NCI-H345 (cell line): ENCODE data around the gene HOXA6.

Experiments used
- DNase-seq: peaks from one replicate; lab custom pipeline; 2025; lab: John Stamatoyannopoulos, UW

The HOXA6 gene

GRCh38 chr7:27184337-27185012 is 36.9 kb upstream of the HOXA6 start:
- DNase-seq: no peak

DNA sequence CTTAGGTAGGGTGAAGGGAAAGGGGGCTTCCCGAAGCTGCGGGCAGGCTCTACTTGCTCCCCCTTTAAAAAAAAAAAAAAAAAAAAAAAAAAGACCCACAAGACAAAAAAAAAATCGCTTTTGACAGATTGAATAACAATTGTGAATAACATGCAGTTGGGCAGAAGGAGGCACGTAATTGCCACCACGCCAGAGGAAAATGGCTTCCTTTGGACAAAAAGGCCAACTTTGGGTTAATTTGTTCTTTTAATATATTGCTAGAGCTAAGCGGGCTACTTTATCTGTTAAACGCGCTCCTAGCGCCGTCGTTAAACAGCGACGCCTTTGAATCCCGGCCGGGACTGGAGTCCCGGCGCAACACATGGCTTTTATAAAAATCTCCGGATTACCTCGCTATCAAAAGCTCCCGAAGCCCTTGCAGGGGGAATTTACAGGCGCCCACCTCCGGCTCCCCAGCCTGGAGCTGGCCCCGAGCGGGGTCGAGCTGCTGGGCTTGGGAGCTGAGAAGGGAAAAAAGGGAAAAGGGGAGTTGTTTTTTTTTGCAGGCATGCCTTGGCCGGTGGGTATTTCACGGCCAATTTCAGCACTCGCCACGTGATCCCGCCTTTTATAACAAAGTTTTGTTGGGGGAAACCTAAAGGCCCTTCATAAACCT is 36.2 kb upstream of the HOXA6 start:
- no peak for DNase-seq

GRCh38 chr7:27182861-27183681 is 35.5 kb upstream of the HOXA6 start:
- no peak for DNase-seq

DNA sequence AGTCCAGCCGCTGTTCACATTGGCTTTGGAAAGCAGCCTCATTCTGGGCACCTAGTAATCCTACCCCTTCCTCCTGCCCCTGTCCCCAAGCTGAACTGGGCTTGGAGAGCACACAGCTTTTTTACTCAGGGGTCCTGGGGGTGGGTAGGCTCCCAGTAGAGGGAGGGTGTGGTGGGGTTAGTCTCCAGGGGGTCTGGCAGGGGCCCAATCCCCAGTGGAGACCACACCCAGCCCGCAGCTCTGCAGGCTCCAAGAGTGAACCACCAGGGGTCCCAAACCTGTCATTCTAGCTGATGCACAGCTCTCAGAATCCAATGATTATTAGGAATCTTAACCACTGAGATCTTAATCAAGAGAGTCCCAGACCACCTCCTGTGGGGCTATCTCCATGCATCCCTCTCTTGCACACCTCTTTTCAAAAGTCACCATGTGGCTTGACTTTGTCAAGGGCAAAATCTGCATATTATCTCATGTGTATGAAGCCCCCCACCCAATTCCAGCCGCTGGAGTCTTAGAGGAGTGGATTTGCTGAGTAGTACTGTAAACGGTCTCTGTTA is 34.8 kb upstream of the HOXA6 start:
- no peak for DNase-seq

DNA sequence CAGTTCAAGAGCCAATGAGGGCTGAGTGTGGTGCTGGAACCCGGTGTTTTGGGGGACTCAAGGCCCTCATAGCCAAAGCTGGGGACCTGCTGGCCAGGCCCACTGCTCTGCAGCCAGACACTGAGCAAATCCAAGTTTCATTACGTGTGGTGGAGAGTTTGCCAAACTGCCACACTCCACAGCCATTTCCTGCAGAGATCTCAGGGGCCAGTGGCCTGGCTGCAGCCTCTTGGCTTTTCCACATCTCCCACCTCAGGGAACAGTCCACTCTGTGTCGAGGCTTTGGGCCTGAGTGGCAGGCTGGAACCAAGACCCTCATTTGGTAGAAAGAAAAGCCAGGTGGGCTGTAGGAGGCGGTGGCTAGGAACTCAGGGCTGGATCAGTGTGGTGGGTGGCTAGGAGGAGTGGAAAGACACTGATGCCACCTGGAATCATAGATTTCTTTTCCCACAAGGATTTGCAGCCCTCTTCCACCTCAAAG is 34.3 kb upstream of the HOXA6 start:
- DNase-seq: no peak

DNA sequence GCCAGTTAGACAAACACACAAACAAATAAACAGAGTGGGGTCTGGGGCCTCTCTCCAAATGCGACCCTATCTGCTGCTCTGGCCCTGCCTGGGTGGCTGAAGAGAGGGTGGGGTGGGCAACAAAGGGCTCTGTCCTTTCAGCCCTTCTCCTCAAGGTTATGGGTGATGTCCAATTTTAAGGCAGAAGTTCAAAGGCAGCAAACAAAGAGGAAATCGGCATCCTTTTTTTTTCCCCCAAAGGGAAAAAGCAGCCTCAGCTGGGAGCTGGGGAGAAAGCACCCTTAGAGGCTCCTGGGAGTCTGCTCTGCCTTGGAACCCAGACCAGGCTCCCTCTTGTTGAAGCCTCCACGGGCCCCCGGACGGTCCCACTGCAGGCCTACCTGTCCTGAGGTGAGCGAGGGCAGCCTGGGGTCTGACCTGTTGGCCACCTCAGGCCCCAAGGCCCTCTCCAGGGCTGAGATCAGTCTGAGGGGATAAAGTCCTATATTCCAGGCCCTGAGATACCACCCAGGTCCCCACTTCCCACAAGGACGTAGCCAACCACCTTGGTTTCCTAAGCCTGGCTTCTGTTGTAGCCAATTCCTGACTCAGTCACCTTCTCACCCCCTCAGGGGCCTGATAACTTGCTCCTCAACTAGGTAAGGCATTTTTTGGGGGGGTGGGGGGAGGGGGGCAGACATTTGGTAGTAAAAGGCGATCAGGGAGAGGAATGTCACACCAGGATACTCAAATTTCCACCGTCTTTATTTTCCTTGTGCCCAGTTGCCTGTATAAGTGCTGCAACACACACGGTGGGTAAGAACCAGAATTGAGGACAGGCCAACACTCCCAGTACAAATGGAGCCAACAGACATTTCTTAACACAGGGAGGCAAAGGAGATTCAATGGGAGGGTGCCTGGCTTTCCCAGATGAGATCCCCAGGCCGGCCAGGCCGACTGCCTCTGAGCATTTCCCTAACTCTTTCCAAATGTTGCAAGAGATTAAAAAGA is 33.2 kb upstream of the HOXA6 start:
- DNase-seq: no peak

DNA sequence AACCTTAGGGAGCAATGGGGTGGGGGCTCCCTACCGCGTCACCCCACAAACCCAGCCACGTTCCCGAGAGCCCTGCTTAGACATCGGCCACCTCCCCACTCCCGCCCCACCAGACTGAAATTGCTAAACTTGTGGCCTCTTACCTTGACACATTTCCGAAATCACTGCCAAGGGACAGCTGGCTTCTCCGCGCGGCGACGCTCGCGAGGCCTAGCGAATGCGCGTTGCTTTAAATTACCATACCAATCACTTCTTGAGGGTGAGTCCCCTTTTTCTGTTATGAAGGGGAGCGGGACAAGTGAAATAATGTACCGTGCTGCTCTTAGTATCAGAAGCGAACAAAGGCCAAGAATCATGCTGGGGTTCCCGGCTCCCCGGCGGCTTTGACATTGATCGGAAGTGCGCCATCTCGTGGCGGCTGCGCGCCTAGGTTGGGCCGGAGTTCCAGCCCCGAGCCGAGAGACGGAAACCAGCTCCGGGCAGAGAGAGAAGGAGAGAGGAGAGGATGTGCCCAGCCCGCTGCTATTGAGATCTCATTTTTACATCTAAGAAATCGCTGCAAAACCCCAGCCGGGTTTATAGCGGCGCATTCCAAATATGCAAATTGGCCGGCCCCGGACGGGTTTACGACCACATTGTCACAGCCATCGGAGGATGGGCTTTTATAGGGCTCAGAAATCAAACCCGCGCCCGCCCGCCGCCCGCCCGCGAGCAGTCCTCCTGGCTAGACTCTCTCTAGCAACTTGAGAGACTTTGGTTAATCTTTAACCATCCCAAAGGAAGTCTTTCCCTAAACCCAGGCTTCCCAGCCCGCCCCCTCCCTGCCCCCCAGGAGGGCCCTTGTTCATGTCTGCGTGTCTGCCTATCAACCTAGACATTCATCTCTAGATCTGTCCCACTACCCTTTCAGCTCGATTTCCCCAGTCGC is 32.2 kb upstream of the HOXA6 start:
- DNase-seq: no peak

- no peak for DNase-seq
These were observed 31.5 kb upstream of the HOXA6 start for GRCh38 chr7:27179030-27179429.

GRCh38 chr7:27178366-27178765 is 30.8 kb upstream of the HOXA6 start:
- DNase-seq: no peak

DNA sequence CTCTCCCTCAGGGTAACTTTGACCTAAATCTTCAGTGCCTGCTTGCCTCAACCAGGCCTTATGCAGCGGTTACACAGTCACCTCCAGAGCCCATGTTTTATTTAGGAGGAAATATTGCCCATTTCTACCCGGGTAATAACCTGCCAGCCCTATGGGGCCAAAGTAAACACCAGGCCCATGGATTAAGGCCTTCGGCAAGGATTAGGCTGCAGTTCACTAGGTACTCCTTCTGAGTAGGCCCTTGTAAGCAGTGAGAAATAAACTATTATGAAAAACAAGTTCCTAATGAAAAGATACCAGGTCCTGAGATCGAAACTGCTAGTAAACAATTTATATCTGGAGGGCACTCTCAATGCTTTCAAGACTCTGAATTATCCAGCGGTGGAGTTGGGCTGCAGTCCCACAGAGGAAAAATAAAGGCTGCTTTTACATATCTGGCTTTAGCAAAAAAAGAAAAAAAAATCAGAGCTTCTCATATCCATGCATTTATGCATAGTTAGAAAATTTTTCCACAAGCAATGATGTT is 30.3 kb upstream of the HOXA6 start:
- DNase-seq: no peak

DNA sequence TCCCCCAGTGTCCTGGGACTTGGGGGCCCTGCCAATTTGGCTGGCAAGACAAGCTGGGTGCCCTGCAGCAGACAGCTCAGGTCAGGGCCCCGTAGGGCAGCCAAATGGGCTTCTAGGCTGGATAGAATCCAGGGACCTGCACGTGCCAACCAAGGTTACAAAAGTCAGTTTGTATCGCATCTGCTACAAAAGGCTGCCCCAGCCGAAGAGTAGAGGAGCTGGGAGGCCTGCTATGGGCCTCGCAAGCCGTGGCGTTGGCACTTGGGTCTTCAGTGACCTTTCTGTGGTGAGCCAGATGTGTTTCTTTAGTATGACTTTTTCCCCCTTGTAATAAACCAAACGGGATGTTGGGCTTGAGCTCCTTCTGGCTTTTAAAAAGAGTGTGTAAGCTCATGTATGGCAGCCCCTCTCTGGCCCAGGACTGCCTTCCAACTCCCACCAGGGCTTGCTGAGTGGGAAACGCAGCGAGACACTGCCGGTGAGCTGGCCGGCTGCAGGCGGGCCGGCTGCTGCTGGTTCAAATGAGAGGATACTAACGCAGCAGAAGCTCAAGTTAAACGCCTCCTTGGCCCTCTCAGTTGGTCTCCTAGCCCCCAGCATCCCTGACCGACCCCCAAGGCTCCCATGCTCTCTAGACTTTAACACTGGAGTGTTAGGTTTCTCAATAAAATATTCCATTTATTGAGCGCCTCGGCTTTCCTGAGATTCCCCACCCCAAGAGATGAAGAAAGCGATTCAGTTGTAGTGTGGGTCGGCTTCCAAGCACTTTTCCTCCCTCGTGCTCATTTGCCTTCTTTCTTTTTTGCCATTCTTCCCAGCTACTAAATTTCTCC is 29.6 kb upstream of the HOXA6 start:
- DNase-seq: no peak

DNA sequence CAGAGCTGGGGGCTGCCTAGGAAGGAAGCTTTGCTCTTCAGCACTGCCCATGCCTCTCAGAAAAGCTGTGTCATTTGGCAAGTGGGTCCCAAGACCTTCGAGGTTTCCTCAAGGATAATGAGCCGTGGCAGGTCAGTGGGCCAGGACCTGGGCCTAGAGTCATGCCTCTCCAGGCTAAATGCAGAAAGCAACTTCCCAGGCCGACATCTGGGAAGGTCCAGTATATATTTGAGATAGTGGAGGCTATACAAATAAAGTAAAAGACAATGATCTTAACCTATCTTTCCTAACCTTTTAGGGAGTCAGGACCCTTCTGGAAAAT is 28.9 kb upstream of the HOXA6 start:
- DNase-seq: no peak

DNA sequence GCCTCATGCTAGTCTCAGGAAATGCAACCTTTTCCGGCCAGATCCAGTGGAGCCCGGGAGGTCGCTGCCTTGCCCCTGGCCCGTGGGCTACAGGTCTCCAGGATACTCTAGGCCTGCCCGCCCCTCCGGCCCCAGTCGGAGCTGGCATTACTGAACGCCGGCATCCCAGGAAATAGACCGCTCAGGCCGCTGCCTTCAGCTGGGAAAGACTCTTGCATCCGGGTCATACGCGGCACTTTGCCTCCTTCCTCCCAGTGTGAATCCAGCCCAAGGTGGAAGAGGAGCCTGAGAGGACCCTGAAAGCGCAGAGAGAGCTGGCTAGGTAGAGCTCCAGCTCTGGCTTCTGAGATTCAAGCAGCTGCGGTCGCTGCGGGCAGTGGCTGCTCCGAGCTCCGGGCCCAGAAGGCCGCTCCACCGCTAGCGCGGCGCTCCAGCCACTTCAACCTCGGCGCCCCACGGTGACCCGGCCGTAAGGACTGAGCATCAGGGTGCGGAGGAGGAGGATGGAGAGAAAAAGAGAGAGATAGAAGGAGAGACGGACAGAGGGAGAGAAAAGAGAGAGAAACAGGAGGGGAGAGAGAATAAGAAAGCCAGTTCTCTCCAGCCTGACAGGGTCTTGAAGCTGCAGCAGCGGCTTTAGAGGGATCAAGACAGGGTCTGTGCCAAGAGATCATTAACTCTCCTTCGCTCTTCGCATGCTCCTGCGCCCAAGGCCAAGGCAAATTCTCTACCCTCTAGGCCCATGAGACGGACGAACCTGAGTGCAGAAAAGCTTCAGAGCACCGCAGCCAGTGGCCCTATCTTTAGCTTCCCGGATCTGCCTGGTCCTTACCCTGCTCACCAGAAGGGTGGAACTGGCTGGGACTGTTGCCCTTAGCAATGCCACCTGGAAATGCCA is 28.3 kb upstream of the HOXA6 start:
- no peak for DNase-seq

- DNase-seq: no peak
These were observed 27.5 kb upstream of the HOXA6 start for GRCh38 chr7:27174874-27175625.

DNA sequence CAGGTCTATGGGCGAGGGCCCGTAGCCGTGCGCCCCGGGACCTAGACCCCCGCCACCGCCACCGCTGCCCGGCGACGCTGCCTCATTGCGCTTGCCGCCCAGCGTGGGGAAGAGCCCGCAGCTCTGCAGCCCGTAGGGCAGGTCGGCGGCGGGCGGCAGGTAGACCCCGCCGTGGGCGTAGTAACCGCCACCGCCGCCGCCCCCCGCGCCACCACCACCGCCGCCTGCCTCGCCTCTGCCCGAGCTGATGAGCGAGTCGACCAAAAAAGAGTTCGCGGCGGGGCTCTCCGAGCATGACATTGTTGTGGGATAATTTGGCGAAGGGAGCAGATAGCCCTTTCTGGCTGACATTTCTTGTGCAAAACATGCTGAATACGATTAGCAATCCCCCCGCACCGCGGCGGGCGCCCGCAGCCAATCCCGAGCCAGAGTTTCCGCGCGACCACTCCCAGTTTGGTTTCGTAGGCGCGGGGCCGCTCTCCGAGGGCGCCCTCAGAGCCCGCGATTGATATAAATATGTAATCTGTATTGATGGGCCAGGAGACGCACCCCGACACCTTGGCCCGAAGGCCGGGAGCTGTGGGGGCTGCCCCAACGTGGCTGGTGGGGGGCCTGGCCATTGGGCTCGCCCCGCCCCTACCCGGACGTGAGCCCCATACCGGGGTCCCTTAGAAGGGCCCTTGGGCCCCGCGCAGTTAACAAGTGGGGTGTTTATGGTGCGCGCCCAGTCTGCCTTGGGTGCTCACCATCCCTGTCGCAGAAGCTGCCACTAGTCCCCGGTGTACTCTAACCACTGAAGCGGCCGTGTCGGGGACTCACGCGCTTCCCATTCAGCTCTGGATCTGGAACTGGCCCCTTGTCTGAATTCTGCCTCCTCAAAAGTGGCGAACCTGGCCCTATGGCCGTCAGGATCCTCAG is 26.6 kb upstream of the HOXA6 start, which contains the start of gene HOXA10:
Gene HOXA10 (minus strand): TSS at position 365 of the 918 bp plus-strand sequence. CDS start 14 bp downstream, at position 351.
- peak; percentile 29 for DNase-seq

DNA sequence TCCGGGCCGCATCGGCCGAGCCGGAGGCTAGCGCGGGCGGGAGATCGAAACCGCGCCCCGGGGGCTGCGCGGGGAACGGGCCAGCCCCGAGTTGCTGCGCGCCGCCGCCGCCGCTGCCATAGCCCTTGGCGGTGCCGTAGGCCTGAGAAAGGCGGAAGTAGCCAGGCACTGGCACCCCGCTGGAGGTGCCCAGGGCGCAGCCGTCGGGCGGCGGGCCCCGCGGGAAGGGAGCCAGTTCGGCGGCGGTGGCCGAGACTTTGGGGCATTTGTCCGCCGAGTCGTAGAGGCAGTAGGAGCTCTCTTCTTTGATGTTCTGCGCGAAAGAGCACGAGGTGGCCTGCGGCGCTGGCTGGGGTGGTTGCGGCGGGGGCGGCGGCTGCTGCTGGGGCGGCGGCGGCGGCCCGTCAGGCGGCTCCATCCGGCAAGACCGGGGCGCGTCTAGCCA is 26.0 kb upstream of the HOXA6 start:
- DNase-seq: peak; percentile 50
